BE2C (cell line): Measurements from ENCODE around the gene RANBP1.

ENCODE experiments used
- DNase-seq: peaks from one replicate; pipeline ENCODE4 v3.0.0-alpha.2; 2020
- H3K27me3 ChIP-seq: fragments of 250-450 bp; sonication (Bioruptor Pico); 2 replicates; pipeline ENCODE4 v1.5.1; 2020; ENCODE audit warnings: mild to moderate bottlenecking
- H3K36me3 ChIP-seq: fragments of 250-450 bp; sonication (Bioruptor Pico); 2 replicates; pipeline ENCODE4 v1.5.1; 2020; ENCODE audit warnings: mild to moderate bottlenecking
- H3K4me1 ChIP-seq: fragments of 250-450 bp; sonication (Bioruptor Pico); 2 replicates; pipeline ENCODE4 v1.5.1; 2020
- H3K4me3 ChIP-seq: 2 replicates; pipeline ENCODE4 v1.5.1; 2011; ENCODE audit warnings: low read depth, low read length
- H3K9me3 ChIP-seq: fragments of 250-450 bp; sonication (Bioruptor Pico); 2 replicates; pipeline ENCODE4 v1.5.1; 2020
- CTCF ChIP-seq: IDR thresholded peaks from 2 replicates; pipeline ENCODE4 v1.5.1; 2012; ENCODE audit warnings: mild to moderate bottlenecking, low read depth, low read length

RANBP1 gene

DNA sequence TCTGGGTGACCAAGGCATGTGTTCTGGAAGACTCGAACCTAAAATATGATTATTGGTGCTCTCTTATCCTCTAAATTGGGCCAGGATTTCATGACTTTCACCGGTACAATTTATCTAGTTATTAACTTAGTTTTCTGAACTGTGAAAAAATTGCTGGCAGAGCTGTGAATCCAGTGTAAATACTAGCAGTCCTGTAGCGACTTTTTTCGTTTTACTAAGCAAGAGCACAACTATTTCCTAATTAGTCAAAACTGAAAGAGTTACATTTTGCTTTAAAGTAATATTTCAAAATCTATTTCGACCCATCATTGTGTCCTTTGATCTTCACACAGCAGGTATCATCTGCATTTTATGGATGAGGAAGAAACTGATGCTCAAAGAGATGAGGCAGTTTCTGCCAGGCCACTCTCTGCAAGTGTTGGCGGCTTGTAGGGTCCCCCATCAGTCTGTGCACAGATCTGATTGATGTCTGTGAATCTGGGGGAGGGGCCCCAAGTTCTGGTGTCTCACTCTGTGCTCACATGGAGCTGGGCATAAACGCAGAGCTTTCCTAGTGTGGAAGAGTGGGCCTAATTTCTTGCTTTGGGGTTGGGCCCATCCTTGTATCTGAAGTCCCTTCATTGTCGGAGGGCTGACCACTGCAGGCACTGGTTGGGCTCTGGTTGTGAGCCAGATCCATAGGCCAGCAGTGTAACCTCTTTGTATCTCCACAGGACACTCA lies 2.6 kb downstream of the RANBP1 start:
- Histone ChIP-seq H3K27me3 (no peaks in the 10 kb centered on the region), H3K9me3 (no peaks in the 10 kb centered on the region), H3K4me3 (peak overlapping the region; percentile 95), H3K36me3 (peaks cover 75% of the 10 kb centered on the region), H3K4me1 (peaks cover 5% of the 10 kb centered on the region)
- DNase-seq, result peak; percentile 7
- TF ChIP-seq CTCF, result no peak

DNA sequence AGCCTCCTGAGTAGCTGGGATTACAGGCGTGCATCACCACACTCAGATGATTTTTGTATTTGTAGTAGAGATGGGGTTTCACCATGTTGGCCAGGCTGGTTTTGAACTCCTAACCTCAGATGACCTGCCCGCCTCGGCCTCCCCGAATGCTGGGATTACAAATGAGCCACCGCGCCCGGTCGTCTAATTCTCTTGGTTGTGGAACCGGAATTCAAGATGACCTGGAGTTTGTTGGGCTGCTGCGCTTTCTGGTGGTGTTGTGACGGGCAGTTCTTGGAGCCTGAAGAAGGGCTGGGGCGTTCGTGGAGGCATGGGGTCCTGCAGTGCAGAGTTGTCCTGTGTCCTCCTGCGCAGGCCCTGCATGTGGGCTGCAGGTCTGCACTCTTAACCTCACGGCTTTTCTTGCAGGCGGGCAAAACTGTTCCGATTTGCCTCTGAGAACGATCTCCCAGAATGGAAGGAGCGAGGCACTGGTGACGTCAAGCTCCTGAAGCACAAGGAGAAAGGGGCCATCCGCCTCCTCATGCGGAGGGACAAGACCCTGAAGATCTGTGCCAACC lies 6.0 kb downstream of the RANBP1 start:
- Histone ChIP-seq H3K9me3 (no peaks in the 10 kb centered on the region), H3K4me1 (peaks cover 8% of the 10 kb centered on the region), H3K27me3 (no peaks in the 10 kb centered on the region), H3K4me3 (no peak overlapping the region), H3K36me3 (peaks cover 83% of the 10 kb centered on the region)
- DNase-seq, result no peak
- TF ChIP-seq CTCF, result no peak

DNA sequence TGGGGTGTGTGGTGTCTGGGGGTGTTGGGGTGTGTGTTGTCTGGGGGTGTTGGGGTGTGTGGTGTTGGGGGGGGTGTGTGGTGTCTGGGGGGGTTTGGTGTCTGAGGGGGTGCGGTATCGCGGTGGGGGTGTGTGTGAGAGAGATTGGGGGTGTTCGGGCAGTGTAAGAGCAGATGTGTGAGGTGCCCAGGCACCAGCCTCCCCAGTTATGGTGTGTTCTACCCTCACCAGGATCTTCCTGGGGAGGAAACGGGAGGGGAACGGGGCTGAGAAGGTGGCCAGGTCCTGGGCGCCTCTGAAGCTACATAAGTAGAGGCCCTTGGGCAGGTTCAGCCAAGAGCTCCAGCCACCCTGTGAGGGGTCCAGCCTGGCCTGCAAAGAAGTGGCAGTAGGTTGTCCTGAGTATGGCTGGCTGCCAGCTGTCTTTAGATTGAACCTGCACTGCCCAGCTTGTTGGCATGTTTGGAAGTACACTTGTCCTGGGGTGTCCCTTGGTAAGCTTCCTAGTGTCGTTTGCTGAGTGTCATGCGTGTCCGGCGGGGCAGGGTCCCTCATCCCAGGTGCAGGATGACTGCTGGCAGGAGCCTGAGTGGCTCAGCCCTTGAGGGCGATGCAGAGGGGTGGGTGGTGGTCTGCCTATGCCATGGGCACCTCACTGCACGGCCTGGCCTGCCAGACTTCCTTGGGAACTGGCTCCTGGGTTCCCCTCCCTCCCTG lies 7.6 kb downstream of the RANBP1 start:
- Histone ChIP-seq H3K4me3 (no peak overlapping the region), H3K4me1 (peaks cover 8% of the 10 kb centered on the region), H3K36me3 (peaks cover 82% of the 10 kb centered on the region), H3K9me3 (no peaks in the 10 kb centered on the region), H3K27me3 (no peaks in the 10 kb centered on the region)
- no peak for DNase-seq
- no peak for TF ChIP-seq CTCF

GRCh38 chr22:20124083-20124787 lies 8.3 kb downstream of the RANBP1 start:
- Histone ChIP-seq H3K4me1 (peaks cover 4% of the 10 kb centered on the region), H3K27me3 (no peaks in the 10 kb centered on the region), H3K9me3 (no peaks in the 10 kb centered on the region), H3K4me3 (no peak overlapping the region), H3K36me3 (peaks cover 75% of the 10 kb centered on the region)
- TF ChIP-seq CTCF, result no peak
- DNase-seq, result no peak

DNA sequence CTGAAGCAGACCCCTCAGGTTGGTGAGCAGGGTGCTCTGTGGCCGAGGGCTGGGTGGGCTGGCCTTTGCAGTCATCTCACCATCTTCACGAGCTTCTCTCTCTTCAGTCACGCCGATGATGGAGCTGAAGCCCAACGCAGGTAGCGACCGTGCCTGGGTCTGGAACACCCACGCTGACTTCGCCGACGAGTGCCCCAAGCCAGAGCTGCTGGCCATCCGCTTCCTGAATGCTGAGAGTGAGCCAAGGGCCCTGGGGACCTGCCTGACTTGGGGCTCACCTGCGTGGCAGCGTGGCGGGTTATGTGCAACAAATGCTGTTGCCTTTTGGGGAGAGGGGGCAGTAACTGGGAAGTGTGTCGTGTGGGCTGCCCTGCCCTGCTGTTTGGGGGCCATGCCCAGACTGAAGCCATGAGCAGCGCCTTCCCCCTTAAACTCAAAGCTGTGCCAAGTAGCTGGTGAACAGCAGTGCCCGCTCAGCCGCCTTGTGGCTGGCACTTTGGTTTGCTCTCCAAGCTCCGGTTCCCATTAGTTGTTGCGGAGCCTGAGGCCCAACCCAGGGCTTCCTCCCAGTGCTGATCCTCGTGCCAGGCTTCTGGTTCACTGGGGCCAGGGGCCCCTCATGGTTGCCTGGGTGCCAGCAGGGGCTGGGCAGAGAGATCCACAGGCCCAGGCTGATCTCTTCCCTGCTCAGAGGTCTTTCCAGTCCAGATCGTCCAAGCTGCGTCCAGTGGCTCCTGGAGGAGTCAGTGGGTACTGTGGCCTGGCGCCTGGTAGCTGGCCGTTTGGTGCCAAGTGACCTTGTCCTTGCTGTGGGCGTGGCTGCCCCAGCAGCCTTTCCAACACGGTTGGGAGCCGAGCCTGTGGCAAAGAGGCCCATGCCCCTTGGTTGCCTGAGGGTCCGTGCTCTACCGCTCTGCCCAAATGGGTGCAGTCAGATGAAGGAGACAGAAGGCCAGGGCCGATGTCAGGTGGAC lies 9.6 kb downstream of the RANBP1 start:
- Histone ChIP-seq H3K9me3 (no peaks in the 10 kb centered on the region), H3K4me1 (peaks cover 7% of the 10 kb centered on the region; the same call in 1 of the 2 replicates), H3K27me3 (no peaks in the 10 kb centered on the region), H3K4me3 (no peak overlapping the region), H3K36me3 (peaks cover 62% of the 10 kb centered on the region)
- no peak for DNase-seq
- no peak for TF ChIP-seq CTCF
